ENCODE measurements around the gene D2HGDH.
"Not testable (repeated sequence)": the region's sequence is repeated elsewhere in the genome, so short reads cannot be mapped to it uniquely, and the experiment has no call there.

Gene D2HGDH

GRCh38 chr2:241748468-241749256 is 14.2 kb downstream of the D2HGDH start:
- DNase-seq (ENCODE audit: low read depth in 2 of 2), result no peak

GRCh38 chr2:241750076-241750840 is 15.8 kb downstream of the D2HGDH start:
- no peak for DNase-seq (ENCODE audit: low read depth in 2 of 2)

GRCh38 chr2:241751152-241751551 is 16.7 kb downstream of the D2HGDH start:
- DNase-seq (ENCODE audit: low read depth in 2 of 2), result no peak

GRCh38 chr2:241751776-241752175 is 17.3 kb downstream of the D2HGDH start:
- no peak for DNase-seq (ENCODE audit: low read depth in 2 of 2)

- no peak for DNase-seq (ENCODE audit: low read depth in 2 of 2)
Measured at GRCh38 chr2:241752253-241752652, 17.8 kb downstream of the D2HGDH start.

- no peak for DNase-seq (ENCODE audit: low read depth in 2 of 2)
Measured at GRCh38 chr2:241752689-241753276, 18.4 kb downstream of the D2HGDH start.

- no peak for DNase-seq (ENCODE audit: low read depth in 2 of 2)
Measured at GRCh38 chr2:241753493-241753892, 19.1 kb downstream of the D2HGDH start.

- DNase-seq (ENCODE audit: low read depth in 2 of 2), result no peak
Measured at GRCh38 chr2:241754042-241754441, 19.6 kb downstream of the D2HGDH start.

GRCh38 chr2:241755166-241755565 is 20.7 kb downstream of the D2HGDH start:
- DNase-seq (ENCODE audit: low read depth in 2 of 2), result no peak

GRCh38 chr2:241755777-241756176 is 21.3 kb downstream of the D2HGDH start:
- no peak for DNase-seq (ENCODE audit: low read depth in 2 of 2)

- DNase-seq (ENCODE audit: low read depth in 2 of 2), result no peak
Measured at GRCh38 chr2:241759067-241759807, 24.8 kb downstream of the D2HGDH start.

GRCh38 chr2:241759893-241760292 is 25.5 kb downstream of the D2HGDH start:
- DNase-seq (ENCODE audit: low read depth in 2 of 2), result not testable (repeated sequence)

GRCh38 chr2:241760301-241760771 is 25.9 kb downstream of the D2HGDH start:
- no peak for DNase-seq (ENCODE audit: low read depth in 2 of 2)

- DNase-seq (ENCODE audit: low read depth in 2 of 2), result no peak
Measured at GRCh38 chr2:241762321-241762932, 28.0 kb downstream of the D2HGDH start.

GRCh38 chr2:241762933-241763369 is 28.5 kb downstream of the D2HGDH start:
- no peak for DNase-seq (ENCODE audit: low read depth in 2 of 2)

- no peak for DNase-seq (ENCODE audit: low read depth in 2 of 2)
Measured at GRCh38 chr2:241763551-241764274, 29.3 kb downstream of the D2HGDH start.

- DNase-seq (ENCODE audit: low read depth in 2 of 2), result no peak
Measured at GRCh38 chr2:241764275-241765241, 30.1 kb downstream of the D2HGDH start.

GRCh38 chr2:241767464-241768250 is 33.2 kb downstream of the D2HGDH start:
- DNase-seq (ENCODE audit: low read depth in 2 of 2), result no peak

- no peak for DNase-seq (ENCODE audit: low read depth in 2 of 2)
Measured at GRCh38 chr2:241768251-241768711, 33.9 kb downstream of the D2HGDH start.

Measured in fibroblast of skin of left biceps (primary cell).